Keratinocyte (primary cell): Measurements from ENCODE around the gene NELL2.

ENCODE experiments used
- CTCF ChIP-seq, 3 experiments: IDR thresholded peaks in 1 of 3; conservative IDR thresholded peaks in 1 of 3; optimal IDR thresholded peaks in 1 of 3; 2 replicates in 2 of 3; 3 replicates in 1 of 3; pipeline versions ENCODE3 to v1.5.1; 2011; ENCODE audit warnings: low read length in 3 of 3, mild to moderate bottlenecking in 3 of 3, moderate library complexity in 2 of 3, control low read depth in 1 of 3, inconsistent platforms in 1 of 3; ENCODE audit not compliant: insufficient read depth in 2 of 3; ENCODE audit errors: extremely low read depth in 1 of 3
- EZH2 ChIP-seq: IDR thresholded peaks from one replicate; pipeline ENCODE4 v1.6.1; 2012; ENCODE audit warnings: inconsistent platforms, mild to moderate bottlenecking, low read length, moderate library complexity

GRCh38 chr12:44863867-44864266 lies 12.2 kb downstream of the NELL2 start:
- TF ChIP-seq CTCF (optimal IDR thresholded peaks at IDR 0.05 in 1 of 3, IDR thresholded peaks at IDR 0.05 in 1 of 3, conservative IDR thresholded peaks at IDR 0.05 in 1 of 3; ENCODE audit: extremely low read depth in 1 of 3, insufficient read depth in 2 of 3, low read length in 3 of 3), result no peak
- TF ChIP-seq EZH2, result no peak
